CD4-positive, alpha-beta T cell treated with Interferon alpha-2 for 1 hour (primary cell): ENCODE results near the gene USP12.
"Not testable (repeated sequence)": the region's sequence is repeated elsewhere in the genome, so short reads cannot be mapped to it uniquely, and the experiment has no call there.

Experiments used
- DNase-seq, 2 donors: peaks; one replicate each; pipeline ENCODE4 v3.0.0-alpha.2; 2020 to 2022

The USP12 gene

DNA sequence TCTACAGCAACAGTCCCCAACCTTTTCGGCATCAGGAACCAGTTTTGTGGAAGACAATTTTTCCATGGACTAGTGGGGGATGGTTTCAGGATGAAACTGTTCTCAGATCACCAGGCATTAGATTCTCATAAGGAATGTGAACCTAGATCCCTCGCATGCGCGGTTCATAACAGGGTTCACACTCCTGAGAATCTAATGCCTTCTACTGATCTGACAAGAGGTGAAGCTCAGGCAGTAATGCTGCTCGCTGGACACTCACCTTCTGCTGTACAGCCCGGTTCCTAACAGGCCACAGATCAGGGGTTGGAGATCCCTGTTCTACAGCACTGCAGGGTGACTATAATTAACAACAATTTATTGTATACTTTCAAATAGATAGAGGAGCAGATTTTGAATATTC lies 21.9 kb downstream of the USP12 start:
- DNase-seq: no peak

DNA sequence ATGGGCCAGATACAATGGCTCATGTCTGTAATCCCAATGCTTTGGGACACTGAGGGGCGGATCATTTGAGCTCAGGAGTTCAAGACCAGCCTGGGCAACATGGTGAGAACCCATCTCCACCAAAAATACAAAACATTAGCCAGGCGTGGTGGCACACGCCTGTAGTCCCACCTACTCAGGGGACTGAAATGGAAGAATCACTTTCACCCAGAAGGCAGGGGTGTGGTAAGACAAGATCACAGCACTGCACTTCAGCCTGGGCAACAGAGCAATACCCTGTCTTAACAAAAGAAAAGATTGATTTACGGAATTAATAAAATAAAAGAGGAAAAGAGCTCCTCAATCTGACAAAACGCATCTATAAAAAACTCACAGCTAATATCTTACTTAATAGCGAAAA lies 22.7 kb downstream of the USP12 start:
- DNase-seq: no peak

DNA sequence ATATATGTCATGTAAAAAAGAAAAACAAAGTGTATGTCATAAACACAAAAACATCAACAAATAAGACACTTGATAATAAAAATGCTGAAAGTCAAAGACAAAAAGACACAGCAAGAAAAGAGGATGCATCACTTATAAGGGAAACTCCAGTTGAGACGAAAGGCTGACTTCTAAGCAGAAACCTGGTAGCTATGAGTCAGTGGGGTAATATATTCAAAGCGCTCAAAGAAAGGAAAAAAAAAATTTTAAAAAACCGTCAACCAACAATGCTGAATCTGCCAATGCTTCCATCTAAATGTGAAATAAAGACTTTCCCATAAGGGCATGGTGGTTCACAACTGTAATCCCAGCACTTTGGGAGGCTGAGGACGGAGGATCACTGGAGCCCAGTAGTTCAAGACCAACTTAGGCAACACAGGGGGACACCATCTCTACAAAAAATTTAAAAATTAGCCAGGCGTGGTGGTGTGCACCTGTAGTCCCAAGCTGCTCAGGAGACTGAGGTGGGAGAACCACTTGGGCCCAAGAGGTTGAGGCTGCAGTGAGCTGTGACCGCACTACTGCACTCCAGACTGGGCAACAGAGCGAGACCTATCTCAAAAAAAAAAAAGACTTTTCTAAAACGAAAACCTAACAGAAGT lies 24.0 kb downstream of the USP12 start:
- no peak for DNase-seq

DNA sequence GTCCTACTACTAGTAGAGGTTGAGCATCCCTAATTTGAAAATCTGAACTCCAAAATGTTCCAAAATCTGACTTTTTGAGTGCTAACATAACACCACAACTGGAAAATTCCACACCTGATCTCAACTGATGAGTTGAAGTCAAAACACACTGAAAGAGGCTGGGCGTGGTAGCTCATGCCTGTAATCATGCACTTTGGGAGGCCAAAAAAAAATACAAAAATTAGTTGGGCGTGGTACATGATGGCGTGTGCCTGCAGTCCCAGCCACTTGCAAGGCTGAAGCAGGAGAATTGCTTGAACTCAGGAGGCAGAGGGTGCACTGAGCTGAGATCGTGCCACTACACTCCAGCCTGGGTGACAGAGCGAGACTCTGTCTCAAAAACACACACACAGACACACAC lies 29.9 kb downstream of the USP12 start:
- no peak for DNase-seq

DNA sequence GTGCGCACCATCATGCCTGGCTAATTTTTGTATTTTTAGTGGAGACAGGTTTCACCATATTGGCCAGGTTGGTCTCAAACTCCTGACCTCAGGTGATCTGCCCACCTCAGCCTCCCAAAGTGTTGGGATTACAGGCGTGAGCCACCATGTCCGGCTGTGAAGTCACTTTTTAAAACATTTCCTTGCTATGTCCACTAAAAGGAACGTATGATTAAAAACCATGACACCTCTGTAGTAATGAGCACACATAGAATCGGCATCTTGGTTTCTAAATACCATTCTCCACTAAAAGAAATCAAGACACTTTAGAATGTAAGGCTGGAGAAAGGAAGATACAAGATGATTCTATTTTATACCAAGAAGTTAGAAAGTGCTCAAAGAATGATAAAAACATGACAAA lies 30.5 kb downstream of the USP12 start:
- not testable (repeated sequence) for DNase-seq

DNA sequence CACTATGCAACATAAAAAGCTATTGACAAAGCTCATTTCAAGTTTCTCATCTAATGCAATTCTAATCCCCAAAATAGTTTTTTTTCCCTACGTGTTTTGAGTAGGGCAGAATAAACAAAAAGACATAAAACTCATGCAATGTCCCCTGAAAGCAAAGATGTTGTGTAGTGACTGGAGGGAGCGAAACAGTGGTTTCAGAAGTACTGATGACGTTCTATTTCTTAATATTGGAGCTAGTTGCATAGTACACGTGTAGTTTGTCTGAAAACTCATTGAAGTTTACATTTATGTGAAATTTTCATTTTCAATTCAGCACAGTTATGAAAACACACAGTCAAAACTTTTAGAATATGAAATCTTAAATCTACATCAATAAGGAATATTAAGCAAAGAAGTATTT lies 31.6 kb downstream of the USP12 start:
- DNase-seq: no peak

DNA sequence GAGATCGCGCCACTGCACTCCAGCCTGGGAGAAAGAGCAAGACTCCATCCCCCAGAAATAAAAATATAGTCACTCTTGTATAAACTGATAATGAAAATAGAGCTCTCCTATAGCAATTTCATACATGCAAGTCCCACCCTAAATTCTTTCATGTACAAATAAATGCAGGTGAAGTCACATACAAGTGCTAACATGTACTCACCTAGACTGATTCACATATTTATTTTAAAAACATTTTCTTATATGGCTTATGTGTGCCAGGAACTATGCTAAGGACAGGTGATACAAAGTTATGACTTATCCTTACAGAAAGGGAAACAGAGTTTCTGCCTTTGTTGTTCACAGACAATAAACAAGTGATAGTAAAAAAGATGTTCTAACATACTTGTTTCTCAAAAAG lies 32.0 kb downstream of the USP12 start:
- DNase-seq: no peak

DNA sequence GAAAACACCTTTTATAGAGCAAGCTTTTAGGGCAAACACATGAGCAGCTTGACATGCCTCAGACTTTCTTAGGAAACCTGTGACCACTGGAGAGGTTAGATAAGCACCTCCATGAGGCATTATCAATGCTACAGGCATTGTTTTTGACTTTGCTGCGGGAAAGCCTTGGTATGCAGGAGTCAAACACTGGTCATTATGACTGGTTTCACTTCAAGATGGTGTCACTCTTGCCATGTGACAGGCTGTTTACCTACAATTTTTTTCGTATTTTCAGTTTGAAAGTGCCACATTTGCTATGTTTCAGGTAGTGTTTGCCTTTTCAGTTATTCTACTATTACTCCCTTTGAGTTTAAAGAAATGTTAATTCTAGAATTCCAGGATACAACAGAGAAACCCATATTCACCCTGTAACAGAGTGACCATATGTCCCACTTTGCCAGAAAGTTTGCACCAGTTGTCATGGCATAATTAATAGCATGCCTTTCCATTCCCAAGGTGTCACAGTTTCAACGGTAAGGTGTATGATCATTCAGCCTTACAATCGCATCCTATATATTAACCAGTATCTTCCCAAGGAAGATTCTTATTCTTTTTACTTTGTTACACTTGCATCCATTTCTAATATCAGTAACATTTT lies 33.0 kb downstream of the USP12 start:
- no peak for DNase-seq

DNA sequence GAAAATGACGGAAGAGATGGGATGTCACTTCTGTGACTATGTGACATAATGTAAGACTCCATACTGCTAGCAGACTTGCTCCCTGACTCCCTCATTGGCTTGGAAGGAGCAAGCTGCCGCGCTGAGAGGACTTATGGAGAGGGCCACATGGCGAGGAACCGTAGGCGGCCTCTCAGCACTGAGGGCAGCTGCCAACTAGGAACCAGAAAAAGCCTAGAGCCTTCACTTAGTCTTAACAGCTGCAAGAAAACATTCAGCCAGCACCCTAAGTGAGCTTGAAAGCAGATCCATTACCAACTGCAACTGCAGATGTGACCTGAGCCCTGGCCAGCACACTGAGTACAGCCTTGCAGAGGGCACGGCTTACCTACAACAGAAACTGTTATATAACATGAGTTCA lies 33.9 kb downstream of the USP12 start:
- DNase-seq: no peak

DNA sequence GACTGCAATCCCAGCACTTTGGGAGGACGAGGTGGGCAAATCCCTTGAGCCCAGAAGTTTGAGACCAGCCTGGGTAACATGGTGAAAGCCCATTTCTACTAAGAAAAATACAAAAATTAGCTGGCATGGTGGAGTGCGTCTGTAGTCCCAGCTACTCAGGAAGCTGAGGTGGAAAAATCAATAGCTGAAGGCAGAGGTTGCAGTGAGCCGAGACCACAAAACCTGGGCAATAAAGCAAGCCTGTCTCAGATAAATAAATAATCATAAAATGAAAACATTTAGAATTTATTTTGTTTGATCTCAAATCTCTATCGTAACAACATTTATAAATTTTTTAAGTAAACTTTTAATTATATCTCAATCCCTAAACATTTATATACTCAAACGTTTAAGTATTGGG lies 36.6 kb downstream of the USP12 start:
- DNase-seq: no peak

DNA sequence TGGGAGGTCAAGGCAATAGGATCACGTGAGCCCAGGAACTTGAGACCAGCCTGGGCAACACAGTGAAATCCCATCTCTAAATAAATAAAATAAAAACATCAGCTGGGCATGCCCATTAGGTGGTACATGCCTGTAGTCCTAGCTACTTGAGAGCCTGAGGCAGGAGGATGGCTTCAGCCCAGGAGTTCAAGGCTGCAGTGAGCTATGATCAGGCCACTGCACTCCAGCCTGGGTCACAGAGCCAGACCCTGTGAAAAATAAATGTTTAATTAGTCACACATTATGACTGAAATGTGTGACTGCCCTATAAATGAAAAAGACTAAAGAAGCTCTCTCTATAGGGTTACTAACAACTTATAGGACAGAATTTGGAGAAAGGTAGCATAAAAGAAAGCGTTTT lies 37.7 kb downstream of the USP12 start:
- no peak for DNase-seq

DNA sequence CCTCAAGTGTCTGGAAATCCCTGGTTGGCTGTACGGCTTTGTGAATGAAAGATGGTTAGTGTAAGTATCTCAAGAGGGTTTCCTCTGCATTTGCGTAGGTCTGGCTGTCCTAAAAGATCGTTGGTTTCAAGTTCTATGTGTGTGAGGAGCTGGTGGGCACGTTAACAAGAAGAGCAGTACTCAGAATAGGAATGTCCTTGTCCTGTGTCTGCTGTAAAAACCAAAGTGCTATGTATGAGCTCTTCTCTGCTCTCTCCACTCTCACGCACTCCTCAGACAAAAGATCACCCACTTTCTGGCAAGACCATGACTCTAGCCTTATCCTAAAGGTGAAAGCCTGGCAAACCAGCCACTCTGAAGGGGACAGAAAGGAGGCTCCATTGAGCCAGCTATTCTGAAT lies 39.1 kb downstream of the USP12 start:
- DNase-seq: peak in 1 of 2 donors; percentile 13

DNA sequence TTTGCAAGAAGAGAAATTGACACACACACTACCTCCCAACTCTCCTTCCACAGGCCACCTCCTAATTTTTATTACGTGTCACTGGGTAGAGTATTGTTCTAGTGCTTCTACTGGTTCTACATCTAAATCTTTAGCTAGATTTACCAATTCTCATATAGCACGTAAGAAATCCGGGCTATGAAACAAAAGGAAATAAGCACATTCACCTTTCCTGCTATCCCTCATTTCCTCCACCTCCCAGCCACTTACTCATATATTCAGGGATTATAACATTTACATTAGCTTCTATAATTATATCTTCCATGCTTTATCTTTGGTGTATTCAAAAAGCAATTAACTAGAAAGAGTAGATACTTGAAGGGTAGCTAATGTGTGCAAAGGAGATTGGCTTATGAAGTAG lies 39.7 kb downstream of the USP12 start:
- no peak for DNase-seq

DNA sequence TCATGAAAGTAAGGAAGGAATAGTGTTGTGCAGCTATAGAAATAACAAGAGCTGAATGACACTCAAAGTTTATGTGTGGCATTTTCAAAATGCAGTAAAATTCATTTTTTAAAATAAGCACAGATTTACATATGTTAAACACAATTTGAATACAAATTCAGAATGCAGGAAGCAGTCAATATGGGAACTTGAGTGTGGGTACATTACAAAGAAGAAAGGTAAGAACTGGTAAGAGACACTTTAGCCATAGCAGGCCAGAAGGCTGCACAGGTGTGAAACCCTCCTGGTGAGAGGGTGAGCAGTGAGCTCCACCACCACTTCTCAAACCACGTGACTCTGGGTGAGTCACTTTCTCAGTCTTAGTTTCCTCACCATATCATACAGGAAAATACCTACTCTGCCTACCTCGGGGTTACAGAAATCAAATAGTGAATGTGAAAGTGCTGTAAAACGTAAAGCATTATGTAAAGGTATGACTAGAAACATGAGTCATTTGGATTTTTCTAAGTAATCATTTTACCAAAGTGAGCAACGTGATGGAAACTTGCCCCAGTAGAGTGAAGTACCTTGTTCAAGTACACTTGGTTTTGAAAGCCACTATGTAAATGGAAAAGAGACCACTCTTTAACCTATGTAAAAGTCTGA lies 40.5 kb downstream of the USP12 start:
- DNase-seq: peak; percentile 53 to 83

DNA sequence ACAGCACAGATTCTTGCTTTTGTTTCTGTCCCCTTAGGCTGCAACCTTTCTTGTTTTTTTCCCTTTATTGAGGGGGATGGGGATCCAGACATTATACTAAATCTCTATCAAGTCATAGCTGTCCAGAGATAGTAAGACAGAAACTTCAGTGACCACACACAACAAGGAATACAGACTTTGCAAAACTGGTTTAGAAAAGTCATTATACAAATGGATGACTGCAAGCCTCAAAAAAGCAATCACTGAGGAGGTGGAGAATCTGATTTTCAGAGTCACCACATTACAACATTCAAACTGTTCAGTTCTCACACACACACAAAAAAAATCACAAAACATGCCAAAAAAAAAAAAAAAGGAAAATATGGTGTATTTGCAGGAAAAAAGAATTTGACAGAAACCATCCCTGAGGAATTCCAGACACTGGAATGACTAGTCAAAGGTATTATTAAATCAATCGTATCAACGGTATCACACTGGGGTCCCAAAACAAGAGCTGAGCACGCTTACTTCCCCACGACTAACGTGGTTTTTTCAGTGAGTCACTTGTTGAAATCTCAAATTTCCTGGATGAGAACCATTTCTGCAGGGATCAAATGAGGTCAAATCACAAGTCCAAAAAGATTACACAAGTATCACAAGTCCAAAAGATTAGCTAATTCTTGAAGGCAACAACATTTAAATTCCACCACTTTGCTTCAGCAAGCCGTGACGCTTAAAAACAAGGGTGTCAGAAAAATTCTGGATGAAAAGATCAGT lies 41.2 kb downstream of the USP12 start:
- peak in 1 of 2 donors; percentile 12 for DNase-seq

DNA sequence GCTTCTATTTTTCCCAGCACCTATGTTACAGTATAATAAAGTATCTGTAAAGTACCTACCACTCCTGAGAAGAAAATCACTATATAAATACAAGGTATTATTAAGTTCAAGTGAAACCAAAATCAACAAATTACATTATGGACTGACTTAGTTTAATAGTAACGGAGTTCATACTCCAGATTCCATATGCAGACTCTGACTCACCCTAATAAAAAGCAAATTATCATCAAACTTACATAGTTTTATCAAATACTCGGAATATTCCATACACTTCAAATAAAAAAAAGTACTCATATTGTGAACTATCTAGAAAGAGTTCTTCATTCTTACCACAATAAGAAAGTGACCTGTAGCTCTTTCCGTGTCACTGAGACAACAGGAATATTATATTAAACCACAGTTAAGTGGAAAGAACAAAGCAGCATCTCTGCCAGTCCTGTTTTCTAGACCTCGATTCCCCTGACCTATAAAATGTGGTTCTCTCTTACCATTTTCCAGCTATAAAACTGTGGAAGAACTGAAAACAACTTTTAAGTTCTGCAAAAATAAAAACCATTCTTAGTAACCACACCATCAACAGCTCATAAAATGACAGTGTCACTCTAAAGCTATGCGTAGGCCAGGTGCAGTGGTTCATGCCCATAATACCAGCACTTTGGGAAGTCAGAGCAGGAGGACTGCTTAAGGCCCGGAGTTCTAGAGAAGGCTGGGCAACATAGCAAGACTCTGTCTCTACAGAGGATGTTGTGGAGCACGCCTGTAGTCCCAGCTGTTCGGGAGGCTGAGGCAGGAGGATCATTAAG lies 42.6 kb downstream of the USP12 start:
- DNase-seq: no peak

DNA sequence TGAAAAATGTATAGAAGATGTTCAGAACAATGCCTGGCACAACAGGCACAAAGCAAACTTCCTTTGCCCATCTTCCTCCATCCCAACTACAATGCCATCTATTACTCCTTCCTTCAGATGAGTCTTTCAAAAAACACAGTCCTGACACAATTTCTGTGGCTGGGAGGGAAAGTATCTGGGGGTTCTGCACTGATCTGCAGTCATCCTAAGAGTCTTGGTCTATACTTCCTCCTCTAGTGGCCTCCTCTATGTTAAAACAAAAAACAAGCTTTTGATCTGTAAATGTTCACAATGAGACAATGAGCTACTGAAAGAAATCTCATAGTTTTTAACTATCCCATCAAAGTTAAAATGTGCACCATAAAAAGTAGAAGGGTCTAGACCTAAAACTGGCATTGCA lies 44.8 kb downstream of the USP12 start:
- no peak for DNase-seq

DNA sequence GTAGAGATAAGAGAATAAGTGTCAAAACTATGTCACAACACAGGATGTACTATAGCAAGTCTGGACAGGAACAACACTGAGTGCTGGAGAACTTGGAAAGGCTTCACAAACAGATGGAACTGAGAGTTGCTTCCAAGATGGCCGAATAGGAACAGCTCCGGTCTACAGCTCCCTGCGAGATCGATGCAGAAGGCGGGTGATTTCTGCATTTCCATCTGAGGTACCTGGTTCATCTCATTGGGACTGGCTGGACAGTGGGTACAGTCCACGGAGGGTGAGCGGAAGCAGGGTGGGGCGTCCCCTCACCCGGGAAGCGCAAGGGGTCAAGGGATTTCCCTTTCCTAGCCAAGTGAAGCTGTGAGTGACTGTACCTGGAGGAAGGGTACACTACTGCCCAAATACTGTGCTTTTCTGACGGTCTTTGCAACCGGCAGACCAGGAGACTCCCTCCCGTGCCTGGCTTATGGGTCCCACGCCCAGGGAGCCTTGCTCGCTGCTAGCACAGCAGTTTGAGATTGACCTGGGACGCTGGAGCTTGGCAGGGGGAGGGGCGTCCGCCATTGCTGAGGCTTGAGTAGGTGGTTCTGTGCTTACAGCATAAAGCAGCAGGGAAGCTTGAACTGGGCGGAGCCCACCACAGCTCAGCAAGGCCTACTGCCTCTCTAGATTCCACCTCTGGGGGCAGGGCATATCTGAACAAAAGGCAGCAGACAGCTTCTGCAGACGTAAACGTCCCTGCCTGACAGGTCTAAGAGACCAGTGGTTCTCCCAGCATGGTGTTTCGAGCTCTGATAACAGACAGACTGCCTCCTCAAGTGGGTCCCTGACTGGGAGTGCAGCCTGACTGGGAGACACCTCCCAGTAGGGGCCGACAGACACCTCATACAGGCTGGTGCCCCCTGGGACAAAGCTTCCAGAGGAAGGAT lies 46.0 kb downstream of the USP12 start:
- no peak for DNase-seq

DNA sequence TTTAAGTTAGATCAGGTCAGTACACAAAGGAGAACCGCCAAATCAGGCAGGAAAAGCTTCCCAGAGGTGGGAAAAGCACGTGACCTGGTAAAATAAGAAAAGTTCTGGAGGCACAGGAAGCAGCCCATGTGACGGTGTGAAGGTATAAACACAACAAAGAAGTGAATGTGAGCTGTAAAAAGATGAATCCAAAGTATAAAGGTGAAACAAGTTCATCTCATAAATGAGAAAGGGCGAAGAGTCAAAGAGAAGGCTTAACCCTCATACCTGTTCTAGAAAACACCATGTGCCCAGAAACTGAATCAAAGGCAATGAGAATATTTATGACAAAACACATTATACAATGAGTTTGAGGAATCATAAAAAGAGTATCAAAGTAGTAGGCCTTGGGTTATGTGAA lies 47.0 kb downstream of the USP12 start:
- no peak for DNase-seq

DNA sequence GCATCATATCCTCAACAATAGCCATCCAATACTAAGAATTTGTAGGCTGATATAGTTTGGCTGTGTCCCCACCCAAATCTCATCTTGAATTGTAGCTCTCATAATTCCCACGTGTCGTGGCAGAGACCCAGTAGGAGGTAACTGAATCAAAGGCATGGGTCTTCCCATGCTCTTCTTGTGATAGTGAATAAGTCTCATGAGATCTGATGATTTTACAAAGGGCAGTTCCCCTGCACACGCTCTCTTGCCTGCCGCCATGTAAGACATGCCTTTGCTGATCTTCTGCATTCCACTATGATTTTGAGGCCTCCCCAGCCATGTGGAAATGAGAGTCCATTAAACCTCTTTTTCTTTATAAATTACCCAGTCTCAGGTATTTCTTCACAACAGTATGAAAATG lies 48.2 kb downstream of the USP12 start:
- DNase-seq: not testable (repeated sequence)

DNA sequence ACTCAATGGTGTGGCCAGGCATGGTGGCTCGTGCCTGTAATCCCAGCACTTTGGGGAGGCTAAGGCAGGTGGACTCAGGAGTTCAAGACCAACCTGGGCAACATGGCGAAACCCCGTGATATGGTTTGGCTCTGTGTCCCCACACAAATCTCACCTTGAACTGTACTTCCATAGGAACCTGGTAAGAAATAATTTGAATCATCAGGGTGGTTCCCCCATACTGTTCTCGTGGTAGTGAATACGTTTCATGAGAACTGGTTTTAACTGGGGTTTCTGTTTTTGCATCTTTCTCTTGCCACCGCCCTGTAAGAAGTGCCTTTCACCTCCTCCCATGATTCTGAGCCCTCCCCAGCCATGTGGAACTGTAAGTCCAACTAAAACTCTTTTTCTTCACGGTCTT lies 49.6 kb downstream of the USP12 start:
- DNase-seq: no peak

DNA sequence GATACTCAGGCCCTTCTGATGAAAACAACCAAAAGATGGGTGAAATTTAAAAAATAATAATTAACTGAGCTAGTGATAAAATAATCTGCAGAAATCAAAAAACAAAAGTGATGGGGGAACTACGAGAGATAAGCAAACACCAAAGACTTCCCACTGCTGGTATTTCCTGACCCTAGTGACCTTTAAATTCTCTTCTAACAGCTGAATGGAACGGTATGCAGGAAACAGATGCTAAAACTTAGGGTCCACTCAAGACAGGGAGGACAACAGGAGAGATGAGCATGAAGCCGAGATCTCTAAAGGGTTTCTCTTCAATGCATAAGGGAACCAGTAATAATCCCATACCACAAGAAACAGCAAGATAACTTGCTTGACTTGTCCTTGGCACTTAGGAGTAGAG lies 50.8 kb downstream of the USP12 start:
- no peak for DNase-seq
